ENCODE measurements around the gene PSD2.
A peak's percentile ranks its signal among the peaks of the same experiment; 100 is the strongest.

PSD2 gene

DNA sequence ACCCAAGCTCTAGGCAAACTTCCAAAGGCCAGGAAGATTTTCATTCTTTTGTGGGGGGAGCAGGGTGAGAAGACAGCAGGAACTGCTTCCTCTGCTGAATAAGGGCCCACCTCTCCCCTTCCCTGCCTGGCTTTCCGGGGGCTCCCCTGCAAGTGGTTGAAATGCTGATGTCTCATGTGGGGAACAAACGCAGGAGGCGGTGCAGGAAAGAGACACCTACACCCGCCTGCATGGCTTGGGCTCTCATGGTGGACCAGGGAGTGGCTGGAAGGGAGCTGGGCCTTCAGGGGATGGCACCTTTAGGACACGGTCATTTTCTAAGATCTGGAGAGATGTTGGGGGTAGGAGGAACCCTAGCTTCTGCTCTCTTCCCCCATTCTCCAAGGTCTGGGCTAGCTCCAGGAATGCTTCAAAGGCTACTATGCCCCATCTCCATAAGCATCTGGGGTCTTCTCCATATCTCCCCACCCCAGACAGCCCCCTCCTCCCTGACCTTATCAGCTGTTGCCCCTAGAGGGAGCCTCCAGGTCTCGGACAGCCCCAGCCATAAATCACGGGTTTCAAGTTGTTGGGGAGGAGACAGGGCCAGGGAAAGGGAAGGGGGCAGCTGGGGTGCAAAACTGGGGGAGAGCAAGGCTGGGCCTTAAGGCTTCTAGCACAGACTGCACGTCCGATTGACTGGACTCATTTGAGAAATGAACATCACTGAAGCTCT lies 76.6 kb downstream of the PSD2 start:
- Histone ChIP-seq H3K27me3 (ENCODE audit: low read length) (no peaks in the 10 kb centered on the region), H3K4me3 (ENCODE audit: insufficient read depth, low read length, poor library complexity, severe bottlenecking) (no peak overlapping the region), H3K4me2 (ENCODE audit: low read depth, low read length, poor library complexity, severe bottlenecking) (no peak overlapping the region)

DNA sequence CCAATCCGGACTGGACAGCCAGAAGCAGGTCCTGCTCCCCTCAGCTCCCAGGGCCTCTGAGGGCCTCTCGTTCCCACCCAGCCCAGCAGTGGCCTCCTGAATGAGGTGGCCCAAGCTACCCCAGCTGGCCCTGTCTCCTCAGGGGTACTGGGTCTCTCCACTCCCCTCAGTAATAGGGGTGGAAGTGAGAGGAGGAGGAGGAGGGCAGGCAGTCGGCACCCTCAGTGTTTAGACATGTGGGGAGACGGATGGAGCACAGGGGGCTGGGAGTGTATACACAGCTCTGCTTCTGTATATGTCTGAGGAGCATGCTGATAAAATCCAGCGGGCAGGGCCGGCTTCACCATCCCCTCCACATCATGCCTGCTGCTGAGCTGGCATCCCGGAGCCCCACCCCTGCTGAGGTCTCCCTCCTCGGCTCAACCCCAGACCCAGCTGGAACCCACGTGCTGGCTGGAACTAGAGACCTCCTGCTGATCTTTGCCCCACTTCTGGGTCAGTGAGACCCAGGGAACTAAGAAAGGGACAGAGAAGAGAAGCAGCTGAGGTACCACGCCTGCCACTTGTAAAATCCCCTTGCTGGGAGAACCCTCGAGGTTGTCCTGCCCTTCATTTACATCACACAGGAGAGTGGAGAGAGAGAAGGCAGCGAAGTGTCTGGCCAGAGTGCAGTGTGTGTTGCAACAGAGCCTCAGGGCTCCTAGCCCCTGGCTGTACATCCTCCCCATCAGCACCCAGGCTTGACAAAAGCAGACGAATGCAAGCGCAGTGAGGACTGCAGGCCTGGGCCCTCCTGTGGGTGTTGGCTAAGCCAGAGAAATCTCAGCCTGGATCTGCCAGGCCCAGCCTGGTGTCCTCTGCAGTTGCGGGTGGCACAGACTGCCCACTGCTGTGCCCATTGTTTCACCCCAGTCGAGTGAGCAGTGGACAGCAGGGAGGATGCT lies 77.5 kb downstream of the PSD2 start:
- Histone ChIP-seq H3K4me2 (ENCODE audit: low read depth, low read length, poor library complexity, severe bottlenecking) (no peak overlapping the region), H3K9me3 (ENCODE audit: insufficient read depth, low read length) (no peaks in the 10 kb centered on the region), H3K4me3 (ENCODE audit: insufficient read depth, low read length, poor library complexity, severe bottlenecking) (no peak overlapping the region), H3K9me2 (replicated peaks; ENCODE audit: insufficient read depth, low read length) (no peaks in the 10 kb centered on the region), H3F3A (ENCODE audit: insufficient read depth) (no peaks in the 10 kb centered on the region), H3K9ac (ENCODE audit: low read length) (no peak overlapping the region), H4K20me1 (ENCODE audit: low read depth, low read length) (no peaks in the 10 kb centered on the region), H3K27me3 (ENCODE audit: low read length) (no peaks in the 10 kb centered on the region), H3K27ac (ENCODE audit: low read depth, low read length) (no peak overlapping the region), H2AFZ (ENCODE audit: low read depth, low read length, severe bottlenecking) (no peak overlapping the region), H3K36me3 (ENCODE audit: low read length) (no peaks in the 10 kb centered on the region), H3K79me2 (ENCODE audit: insufficient read depth, low read length) (no peaks in the 10 kb centered on the region)
- no peak for TF ChIP-seq CTCF (IDR thresholded peaks at IDR 0.05; ENCODE audit: insufficient read depth, low read length, poor library complexity, severe bottlenecking)
- no peak for TF ChIP-seq EZH2phosphoT487 (conservative IDR thresholded peaks at IDR 0.05; ENCODE audit: low read length)

More for the DNA sequence above, 76.6 kb downstream of the PSD2 start:
- H3F3A ChIP-seq (ENCODE audit: insufficient read depth), result no peaks in the 10 kb centered on the region
- peak; percentile 33 for TF ChIP-seq CTCF (IDR thresholded peaks at IDR 0.05; ENCODE audit: insufficient read depth, low read length, poor library complexity, severe bottlenecking)
- TF ChIP-seq EZH2phosphoT487 (conservative IDR thresholded peaks at IDR 0.05; ENCODE audit: low read length), result no peak
- no peak overlapping the region for H3K9ac ChIP-seq (ENCODE audit: low read length)
- H3K9me3 ChIP-seq (ENCODE audit: insufficient read depth, low read length), result no peaks in the 10 kb centered on the region
- H3K27ac ChIP-seq (ENCODE audit: low read depth, low read length), result no peak overlapping the region
- H3K9me2 ChIP-seq (replicated peaks; ENCODE audit: insufficient read depth, low read length), result no peaks in the 10 kb centered on the region
- no peak overlapping the region for H2AFZ ChIP-seq (ENCODE audit: low read depth, low read length, severe bottlenecking)
- H3K36me3 ChIP-seq (ENCODE audit: low read length), result no peaks in the 10 kb centered on the region
- H4K20me1 ChIP-seq (ENCODE audit: low read depth, low read length), result no peaks in the 10 kb centered on the region
- no peaks in the 10 kb centered on the region for H3K79me2 ChIP-seq (ENCODE audit: insufficient read depth, low read length)

GRCh38 chr5:139875957-139876356 lies 80.3 kb downstream of the PSD2 start:
- Histone ChIP-seq H3K9me3 (ENCODE audit: insufficient read depth, low read length) (no peaks in the 10 kb centered on the region), H2AFZ (ENCODE audit: low read depth, low read length, severe bottlenecking) (no peak overlapping the region), H3F3A (ENCODE audit: insufficient read depth) (no peaks in the 10 kb centered on the region), H3K9me2 (replicated peaks; ENCODE audit: insufficient read depth, low read length) (no peaks in the 10 kb centered on the region), H3K4me3 (ENCODE audit: insufficient read depth, low read length, poor library complexity, severe bottlenecking) (no peak overlapping the region), H3K36me3 (ENCODE audit: low read length) (no peaks in the 10 kb centered on the region), H3K4me2 (ENCODE audit: low read depth, low read length, poor library complexity, severe bottlenecking) (no peak overlapping the region), H3K79me2 (ENCODE audit: insufficient read depth, low read length) (no peaks in the 10 kb centered on the region), H3K27ac (ENCODE audit: low read depth, low read length) (no peak overlapping the region), H3K9ac (ENCODE audit: low read length) (no peak overlapping the region), H3K27me3 (ENCODE audit: low read length) (no peaks in the 10 kb centered on the region), H4K20me1 (ENCODE audit: low read depth, low read length) (no peaks in the 10 kb centered on the region)
- TF ChIP-seq EZH2phosphoT487 (conservative IDR thresholded peaks at IDR 0.05; ENCODE audit: low read length) (no peak), CTCF (IDR thresholded peaks at IDR 0.05; ENCODE audit: insufficient read depth, low read length, poor library complexity, severe bottlenecking) (no peak)
